Measurements from ENCODE around the gene PRRT4.
A peak's percentile ranks its signal among the peaks of the same experiment; 100 is the strongest.

Gene PRRT4

DNA sequence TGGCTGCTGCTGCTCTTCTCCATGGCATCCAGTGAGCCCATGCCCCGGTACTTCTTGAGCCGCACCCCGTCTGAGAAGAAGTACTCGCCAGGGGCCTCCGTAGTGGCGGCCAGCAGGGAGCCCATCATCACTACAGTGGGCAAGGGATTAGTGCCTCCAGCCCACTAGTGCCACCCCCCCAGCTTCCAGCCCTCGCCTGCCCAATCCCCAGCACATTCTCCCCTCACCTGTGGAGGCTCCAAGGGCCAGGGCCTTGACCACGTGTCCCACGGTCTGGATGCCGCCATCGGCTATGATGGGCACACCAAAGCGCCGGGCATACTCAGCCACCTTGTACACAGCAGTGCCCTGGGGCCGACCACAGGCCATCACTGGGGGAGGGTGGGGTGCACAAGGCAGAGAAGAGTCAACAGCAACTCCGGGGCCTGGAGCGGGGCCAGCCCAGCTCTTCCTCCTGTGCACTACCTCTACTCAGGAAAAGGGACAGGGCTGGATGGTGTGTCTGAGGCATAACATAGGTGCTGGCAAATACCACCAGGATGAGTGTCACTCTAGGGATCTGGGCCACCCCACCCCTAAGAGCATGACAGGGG lies 33.5 kb upstream of the PRRT4 start:
- DNase-seq: no peak

DNA sequence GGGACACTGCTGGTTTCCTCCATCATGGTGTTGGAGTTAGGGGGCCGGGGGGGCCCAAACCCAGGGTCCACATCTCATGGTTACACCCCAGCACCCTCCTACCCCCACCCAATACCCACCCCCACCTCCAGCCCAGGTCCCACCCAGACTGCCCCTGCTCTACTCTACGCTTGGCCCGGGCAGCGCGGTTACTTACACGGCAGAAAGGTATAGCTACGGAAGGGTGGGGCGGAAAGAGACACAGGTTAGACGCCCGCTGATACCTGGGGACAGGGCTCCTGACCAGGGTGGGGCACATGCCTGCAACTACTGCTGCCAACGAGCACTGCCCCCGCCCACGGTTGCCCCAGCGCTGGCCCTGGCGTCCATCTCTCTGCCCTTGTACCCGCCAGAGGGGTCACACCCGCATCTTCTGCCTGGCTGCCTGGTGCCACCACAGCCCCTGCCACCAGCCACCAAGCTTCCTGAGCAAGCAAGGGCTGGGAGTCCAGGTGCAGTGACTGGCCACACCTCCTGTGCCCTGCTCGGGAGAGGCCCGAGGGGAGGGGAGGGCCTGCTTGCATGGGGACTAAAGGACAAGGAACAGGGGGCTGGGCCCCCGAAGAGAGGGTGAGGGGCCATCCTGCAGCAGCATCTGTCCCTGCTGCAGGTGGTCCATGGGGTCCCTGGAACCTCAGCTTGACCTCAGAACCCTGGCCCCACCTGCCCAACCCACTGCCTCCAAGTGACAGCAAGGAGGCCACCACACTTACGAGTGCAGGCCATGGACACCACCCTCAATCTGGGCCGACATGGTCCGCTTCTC lies 32.2 kb upstream of the PRRT4 start:
- no peak for DNase-seq

DNA sequence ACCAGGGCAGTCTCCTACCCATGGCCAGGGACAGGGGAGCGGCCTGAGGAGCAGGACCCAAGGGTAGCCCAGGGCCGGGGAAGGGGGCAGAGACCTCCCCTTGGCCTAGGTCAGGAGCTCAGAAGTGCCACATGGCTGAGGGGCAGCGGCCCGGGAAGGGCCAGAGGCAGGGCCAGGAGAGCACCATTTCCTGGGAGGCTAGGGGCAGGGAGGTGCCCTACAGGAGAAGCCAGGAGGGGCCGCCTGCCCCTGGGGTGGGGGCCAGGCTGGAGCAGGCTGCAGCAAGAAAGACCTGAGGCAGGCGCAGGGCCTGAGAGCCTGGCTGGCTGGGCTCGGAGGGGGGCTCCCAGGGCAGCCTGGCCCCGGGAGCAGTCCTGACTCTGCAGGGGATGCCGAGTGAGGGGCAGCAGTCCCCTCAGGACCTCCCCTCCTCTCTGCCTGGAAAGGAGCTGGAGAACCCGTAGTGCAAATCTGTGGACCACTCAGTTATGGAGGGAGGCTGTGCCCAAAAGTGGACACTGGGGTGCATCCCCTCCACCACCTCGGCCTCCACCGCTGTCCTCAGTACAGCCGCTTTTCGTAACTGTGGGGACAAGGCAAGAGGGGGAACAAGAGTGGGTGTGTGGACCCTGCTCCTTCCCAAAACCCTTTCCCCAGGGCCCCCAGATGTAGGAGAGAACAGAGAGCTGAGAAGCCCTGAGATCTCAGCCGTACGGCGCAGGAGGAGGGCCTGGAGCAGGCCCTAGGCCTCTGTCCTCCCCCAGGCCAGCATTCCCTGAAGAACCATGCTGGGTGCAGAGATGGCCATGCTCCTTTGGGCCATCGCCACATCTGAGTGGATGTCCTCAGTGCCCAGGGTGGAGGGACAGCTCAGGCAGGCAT lies 31.2 kb upstream of the PRRT4 start:
- no peak for DNase-seq

DNA sequence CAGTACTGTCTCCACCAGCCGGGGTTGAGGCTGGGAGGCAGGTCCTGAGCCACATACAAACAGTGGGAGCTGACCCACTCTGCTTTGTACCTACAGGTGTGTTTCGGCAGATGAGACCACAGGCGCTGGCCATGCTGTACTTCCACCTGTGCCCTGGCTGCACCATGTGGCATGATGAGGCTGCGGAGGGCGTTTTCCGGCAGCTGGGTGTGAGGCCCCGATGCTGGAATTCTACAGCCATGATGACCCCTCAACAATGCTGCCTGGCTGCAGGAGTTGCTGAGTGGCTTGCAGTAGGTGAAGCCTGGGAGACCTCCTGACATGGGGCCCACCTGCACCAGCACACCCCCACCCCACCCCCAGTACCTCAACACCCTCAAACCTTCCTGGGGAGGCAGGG lies 30.3 kb upstream of the PRRT4 start:
- DNase-seq: no peak

DNA sequence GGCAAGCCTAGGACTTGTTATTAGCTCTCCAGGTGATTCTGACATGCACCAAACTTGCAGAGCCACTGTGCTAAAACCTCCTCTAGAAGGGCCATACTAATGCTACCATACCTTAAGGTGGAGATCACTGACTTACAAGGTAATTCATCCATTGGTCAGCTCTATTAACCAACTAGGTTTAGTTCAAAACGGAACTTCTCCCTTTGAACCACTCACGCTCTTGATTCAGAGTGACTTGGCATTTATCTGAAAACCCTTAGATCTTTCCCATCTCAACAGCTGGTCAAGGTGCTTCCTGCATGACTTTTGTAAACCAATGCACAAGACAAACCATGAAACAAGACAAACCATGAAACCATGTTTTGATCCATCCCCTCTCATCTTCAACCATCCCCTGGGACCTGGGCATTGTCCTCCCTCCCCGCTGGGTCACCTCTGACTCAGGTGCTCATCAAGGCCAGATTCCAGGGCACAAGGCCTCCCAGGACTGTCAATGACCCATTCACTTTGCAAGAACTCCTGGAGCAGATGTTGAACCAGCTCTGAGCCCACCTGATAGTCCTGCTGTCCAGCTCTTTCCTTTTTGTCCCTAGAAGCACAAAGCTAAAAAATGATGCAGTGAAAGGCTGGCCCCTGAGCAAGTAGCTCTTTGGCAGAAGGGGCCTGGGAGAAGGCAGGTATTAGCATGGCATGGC lies 29.5 kb upstream of the PRRT4 start:
- no peak for DNase-seq

DNA sequence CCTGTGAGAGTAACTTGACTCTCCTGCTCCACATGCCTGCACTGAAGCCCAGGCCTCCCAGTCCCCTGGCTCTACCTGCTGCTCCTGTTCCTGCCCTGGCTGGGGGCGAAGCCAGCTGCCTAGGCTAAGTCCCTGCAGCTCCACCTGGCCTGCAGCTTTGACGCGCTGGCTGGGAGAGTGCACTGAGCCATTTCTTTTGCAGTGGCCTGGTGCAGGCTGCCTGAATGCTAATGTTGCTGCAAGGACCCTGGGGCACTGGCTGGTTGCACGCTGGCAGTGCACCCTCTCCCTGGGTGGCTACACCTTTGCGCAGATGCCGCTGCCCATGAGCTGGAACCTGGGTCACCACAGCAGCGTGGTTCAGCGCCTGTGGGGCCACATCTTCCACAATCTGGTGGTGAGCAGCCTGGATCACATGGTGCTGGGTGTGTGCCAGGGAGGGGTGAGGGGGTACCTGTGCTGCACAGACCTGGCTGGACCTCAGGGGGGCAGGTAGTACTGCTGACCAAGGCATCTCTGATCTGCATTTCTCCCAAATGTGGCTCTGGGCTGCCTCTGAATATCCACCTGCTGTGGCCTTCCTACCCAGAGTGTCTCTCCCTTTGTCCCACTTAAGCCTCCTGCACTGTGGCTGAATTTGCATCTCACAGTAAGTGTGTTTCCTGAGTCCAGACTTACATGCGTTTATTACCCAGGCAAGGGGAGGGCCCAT lies 28.3 kb upstream of the PRRT4 start:
- no peak for DNase-seq

DNA sequence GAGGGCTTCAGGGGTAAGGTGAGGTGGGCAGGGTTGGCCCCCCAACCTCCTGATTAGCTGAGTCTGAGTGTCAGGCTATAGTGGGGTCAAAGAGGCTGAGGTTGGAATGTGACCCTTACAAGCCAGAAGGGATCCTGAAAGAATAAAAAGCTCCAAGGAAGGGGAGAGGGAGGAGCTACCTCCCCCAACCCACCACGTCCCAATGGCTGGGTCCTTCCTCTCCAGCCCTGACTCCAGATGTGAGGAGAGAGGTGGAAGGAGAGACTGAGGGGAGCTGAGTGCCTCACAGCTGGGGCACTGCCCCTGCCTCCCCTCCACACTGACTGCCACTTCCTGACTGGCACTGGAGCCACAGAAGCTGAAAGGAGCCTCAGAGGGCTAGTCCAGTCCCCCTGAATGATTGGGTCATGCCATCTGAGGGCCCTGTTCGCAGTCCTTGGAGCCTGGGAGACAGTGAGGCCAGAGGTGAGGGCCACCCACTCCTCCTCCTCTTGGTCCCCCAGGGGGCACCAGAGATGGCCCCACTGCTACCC lies 27.7 kb upstream of the PRRT4 start:
- DNase-seq: no peak

DNA sequence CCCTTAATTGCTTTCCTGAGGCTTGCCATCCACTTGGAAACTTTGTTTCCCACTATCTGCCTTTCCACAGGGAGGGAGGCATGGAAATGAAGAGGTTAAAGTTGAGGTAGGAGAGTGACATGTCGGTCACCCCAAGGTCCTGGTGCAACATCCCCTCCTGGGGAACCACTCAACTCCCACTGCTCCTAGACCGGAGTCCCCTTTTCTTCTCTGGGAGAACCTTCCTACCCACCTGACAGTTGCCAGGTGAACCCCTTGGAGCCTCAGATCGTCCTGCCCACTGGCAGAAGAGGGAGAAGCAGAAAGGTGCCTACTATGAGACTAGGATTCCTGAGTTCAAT lies 26.6 kb upstream of the PRRT4 start:
- DNase-seq: no peak

DNA sequence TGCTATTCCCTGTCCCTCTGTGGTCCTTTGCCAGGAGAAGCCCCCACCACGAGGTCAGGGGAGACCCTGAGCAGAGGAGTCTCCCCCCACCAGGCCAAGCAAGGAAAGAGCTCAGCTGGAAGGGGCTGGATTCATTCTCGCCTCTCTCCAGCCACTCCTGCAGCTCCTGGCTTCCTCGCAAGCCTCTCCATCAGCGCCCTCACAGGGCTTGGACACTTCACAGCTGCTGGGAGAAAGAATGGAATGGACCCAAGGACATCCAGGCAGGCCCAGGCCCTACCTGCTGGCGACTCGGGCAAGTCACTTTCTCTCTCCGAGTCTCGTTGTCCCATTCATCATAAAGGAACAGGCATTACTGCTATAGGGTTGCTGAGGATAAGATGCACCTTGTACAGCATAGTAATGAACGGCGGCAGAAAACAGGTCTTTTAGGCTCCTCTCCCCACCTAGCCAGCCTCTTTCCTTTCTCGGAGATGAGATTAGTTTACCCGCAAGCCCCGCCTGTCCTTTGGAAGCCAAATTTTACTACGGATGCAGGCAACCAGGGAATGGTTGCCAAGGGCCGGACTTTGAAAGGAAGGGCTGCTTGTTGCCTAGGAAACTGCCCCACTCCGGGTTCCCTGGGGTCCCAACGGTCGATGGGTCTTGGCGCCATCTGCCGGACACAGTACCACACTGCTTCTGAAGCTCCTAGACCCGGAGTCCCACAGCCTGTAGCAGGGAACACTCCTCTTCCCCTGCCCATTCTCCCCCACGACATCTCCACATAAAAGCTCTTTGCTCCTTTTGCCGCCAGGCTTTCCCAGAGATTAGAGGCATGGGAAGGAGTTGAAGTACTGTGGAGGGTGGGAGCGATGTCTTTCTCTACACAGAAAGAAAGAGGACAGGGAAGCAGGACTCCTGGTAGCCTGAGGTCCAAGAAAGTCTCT lies 26.0 kb upstream of the PRRT4 start:
- DNase-seq: peak; percentile 54

DNA sequence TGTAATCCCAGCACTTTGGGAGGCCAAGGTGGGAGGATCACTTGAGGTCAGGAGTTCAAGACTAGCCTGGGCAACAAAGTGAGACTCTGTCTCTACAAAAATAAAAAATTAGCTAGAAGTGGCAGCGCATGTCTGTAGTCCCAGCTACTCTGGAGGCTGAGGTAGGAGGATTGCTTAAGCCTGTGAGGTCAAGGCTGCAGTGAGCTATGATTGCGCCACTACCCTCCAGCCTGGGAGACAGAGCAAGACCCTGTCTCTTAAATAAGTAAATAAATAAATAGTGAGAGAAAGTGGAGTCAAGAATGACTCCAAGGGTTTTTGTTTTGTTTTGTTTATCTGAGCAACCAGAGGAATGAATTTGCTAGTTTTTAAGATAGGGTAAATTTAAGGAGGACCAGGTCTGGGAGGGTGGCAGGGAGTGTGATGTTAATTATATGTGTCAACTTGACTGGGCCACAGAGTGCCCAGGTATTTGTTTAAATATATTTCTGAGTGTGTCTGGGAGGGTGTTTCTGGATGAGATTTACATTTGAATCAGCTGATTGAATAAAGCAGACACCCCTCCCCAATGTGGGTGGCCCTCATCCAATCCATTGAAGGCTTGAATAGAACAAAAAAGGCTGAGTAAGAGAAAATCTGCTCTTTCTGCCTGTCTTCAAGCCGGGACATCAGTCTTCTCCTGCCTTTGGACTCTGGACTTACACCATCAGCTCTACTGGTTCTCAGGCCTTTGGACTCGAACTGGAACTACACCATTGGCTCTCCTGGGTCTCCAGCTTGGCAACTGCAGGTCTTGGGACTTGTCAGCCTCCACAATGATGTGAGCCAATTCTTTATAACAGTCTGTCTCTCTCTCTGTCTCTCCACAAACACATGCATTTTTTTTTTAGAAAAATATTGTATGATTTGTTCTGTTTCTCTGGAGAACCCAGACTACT lies 24.8 kb upstream of the PRRT4 start:
- no peak for DNase-seq

DNA sequence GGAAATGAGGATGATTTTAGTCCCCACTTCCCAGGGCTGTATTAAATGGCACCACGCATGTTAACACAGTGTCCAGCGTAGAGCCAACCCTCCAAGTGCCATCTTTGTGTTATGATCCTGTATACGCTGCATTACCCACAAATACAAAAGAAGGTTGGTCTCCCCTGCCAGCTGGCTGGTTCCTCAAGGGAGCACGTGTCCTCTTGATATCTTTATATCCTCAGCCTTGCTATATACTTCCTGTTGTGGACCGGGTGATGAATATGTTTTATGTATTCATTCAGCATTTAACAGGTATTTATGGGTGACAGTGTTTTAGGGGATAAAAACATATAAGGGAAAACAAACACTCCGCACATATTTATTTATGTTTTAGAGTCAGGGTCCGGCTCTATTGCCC lies 23.2 kb upstream of the PRRT4 start:
- no peak for DNase-seq

DNA sequence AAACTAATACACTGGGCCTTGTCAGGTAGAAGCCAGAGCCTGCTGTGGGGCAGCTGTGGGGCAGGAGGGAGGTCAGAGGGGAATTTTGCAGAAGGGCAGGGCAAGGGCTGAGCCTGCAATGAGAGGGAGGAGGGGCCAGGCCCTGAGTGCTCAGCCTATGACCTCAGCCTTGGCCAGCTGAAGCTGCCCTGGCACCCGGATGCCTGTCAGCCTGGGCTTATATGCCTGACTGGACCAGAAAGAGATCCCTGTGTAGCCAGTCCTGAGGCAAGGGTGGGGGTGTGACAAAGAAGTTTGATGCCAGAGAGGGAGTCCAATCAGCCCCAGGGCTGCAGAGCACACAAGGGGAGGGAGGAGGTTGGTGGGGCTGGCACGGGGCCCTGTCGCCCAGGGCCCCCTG lies 22.3 kb upstream of the PRRT4 start:
- no peak for DNase-seq

DNA sequence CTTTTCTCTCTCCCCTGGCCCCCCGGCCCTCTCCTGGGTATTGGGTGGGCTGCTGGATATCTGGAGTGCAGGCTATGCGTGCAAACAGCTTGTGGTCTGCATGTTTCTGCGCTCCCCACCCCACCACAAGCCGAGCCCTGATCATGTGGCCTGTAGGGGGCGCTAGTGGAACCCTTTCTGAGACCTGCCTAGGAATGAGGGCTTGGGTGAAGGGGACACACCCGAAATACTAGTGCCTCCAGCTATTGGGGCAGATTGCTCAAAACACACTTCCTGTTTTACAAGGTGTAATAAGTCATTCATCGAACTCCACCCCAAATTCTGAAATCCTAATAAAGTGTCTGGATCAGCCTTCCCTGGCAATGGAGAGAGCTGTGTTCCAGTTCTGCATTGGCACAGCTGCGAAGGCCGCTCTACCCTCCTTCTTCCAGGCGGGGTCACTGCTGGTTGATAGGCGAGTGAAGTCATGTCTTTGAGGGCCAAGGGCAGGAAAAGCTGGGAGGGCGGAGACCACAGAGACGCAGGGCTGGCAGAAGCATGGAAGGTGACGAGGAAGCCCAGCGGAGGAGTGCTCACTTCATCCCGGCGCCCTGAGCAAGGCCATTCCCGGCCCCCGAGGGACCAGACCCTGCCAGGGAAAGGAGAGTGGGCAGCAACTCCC lies 19.8 kb upstream of the PRRT4 start:
- no peak for DNase-seq

DNA sequence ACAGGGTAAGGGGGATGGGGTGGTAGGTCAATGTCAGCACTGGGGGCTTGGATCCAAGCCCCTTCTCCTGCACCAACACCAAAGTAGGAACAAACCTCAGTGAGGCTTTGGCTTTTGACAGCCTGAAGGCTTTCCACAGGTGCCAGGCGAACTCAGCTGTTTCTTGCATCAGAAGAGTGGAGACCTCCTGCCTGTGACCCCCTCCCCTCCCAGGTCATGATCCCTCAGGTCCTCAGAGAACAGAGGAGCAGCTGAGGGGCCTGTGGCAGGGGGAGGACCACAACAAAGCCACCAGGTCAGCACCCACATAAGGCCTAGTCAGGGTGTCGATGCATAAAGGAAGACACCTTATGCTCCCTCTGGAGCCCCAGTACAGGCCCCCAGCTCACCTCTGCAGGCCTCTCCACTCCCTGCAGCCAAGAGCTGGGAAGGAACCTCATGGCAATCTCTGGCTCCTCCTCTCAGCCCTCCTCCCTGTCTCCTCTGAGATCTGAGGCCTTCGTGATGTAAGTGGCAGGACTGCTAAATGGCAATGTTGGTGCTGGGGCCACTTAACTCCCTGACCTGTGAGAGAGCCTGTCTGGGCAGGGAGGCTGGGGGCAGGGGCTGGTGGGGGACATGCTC lies 19.1 kb upstream of the PRRT4 start:
- no peak for DNase-seq

DNA sequence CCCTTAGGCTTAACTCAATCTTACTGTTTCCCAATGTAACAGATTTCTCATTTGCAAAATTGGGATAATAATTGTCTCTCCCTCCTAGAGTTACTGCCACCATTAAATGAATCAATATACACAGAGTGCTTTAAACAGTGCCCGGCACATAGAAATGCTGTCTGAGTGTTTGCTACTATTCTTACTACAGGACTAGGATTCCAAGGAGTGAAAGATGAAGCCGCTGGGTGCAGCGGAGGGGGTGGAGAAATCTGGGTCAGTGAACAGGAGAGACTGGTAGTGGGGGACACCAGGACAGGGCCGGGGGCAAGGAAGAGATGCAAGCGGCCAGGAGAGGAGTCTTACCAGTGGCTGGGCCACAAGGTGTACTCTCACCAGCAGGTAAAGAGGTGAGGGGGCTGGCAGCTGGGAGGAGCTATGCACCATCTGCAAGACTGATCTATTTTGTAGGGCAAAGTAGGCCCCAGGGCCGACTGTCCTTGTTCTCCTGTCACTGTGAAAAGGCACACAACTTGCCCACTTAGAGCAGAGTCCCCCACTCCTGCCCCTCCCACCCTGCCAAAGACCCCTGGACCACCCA lies 18.5 kb upstream of the PRRT4 start:
- no peak for DNase-seq

DNA sequence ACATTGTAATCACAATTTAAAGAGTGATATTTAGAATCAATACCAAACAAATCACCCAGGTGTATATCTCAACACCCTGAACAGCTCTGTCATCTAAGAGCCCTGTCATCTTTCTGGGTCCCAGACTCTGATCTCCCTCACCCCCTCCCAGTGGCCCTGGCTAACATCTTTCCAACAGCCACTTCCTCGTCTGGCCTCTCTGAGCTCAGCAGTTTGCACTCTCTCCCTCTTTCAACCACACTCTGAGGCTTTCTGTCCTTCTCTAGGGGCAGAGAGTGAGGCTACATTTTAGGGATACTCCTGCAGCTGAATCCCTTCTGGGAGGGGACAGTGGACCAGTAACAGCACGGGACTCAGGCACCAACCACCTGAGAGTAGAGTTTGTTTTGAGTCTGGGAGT lies 17.1 kb upstream of the PRRT4 start:
- DNase-seq: no peak

DNA sequence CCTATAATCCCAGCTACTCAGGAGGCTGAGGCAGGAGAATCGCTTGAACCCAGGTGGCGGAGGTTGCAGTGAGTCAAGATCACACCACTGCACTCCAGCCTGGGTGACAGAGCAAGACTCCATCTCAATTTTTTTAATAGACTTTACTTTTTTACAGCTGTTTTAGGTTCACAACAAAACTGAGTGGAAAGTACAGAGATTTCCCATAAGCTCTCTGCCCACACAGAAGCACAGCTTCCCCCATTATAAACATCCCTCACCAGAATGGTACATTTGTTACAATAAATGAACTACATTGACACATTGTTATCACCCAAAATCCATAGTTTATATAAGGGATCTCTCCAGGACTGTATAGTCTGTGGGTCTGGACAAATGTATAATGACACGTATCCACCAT lies 14.6 kb upstream of the PRRT4 start:
- DNase-seq: no peak

DNA sequence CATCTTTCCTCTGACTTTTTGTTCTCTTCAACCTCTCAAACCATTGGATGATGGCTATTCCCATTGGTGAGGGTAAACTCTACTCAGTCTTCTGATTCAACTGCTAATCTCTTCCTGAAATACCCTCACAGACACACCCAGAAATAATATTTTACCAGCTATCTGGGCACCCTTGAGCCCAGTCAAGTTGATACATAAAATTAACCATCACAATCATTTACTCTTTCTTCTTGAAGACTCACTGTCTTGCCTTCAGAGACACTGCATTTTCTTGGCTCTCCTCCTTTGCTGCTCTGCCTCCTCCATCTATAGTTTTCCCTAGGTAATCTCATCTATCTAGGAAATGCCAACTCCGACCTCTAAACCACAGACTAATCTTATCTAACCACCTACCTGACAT lies 12.6 kb upstream of the PRRT4 start:
- DNase-seq: no peak

DNA sequence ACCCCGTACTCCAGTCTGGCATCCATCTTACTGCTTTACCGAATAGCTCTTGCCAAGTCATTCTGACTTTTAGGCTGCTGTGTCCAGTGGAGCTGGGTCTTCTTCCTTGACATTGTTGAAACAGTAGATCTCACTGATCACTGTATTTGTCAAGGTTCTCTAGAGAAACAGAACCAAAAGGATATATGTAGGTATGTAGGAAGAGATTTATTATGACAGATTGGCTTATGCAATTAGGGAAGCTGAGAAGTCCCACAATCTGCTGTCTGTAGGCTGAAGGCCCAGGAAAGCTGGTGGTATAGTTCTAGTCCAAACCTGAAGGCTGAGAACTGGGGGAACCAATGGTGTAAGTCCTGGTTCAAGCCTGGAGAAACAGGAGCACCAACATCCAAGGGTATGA lies 12.1 kb upstream of the PRRT4 start:
- no peak for DNase-seq

All from activated CD4-positive, alpha-beta T cell treated with anti-CD3 and anti-CD28 coated beads for 1 hour (primary cell).